ENCODE measurements around the gene ASPSCR1. TPM values are rescaled to one million over a fixed set of nuclear protein-coding genes. Genes with fewer than 3 reads are reported as not detected.

Gene ASPSCR1
- total RNA-seq, 1 donor from 2014 or later, result 25.6 TPM

DNA sequence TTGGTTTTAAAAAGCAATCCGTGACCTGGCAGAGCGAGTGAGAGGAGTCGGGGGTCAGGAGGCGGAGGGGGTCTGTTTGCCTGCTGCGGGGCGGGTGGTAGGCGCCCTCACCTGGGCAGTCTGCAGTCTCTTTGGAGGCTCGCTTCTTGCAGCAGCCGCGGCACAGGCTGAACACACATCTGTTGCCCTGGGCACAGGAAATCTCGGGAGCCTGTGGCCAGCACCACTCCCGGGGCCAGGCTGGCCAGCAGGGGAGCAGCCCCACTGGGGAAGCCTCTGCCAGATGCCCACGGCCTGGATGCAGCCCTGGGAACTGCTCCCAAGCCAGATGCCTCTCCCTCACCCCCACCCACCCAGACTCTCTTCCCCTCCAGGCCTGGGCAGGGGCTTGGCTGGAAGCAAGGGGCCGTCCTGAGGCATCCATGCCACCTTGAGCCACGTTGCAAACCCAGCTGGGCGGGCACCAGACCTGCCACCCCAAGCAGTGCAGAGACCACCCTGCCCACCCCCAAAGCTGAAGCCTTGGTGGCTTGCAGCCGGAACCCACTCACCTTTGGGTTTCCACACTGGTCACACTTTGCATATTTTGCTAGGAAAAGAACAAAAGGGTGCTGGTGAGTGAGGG is 80.9 kb downstream of the ASPSCR1 start:
- TF ChIP-seq, protein P1, sequence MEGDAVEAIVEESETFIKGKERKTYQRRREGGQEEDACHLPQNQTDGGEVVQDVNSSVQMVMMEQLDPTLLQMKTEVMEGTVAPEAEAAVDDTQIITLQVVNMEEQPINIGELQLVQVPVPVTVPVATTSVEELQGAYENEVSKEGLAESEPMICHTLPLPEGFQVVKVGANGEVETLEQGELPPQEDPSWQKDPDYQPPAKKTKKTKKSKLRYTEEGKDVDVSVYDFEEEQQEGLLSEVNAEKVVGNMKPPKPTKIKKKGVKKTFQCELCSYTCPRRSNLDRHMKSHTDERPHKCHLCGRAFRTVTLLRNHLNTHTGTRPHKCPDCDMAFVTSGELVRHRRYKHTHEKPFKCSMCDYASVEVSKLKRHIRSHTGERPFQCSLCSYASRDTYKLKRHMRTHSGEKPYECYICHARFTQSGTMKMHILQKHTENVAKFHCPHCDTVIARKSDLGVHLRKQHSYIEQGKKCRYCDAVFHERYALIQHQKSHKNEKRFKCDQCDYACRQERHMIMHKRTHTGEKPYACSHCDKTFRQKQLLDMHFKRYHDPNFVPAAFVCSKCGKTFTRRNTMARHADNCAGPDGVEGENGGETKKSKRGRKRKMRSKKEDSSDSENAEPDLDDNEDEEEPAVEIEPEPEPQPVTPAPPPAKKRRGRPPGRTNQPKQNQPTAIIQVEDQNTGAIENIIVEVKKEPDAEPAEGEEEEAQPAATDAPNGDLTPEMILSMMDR (IDR thresholded peaks at IDR 0.05; ENCODE audit: unreplicated experiment), result no peak
- Mint-ChIP-seq H3K4me3 (ENCODE audit: unreplicated experiment) (no peak overlapping the region), H3K27ac (ENCODE audit: unreplicated experiment) (no peak overlapping the region), H3K9me3 (ENCODE audit: unreplicated experiment) (no peaks in the 10 kb centered on the region), H3K4me1 (ENCODE audit: unreplicated experiment) (no peaks in the 10 kb centered on the region), H3K27me3 (ENCODE audit: unreplicated experiment) (peaks cover 10% of the 10 kb centered on the region), H3K36me3 (ENCODE audit: low read depth, unreplicated experiment) (no peaks in the 10 kb centered on the region)
- no peak for DNase-seq (ENCODE audit: low spot score)

DNA sequence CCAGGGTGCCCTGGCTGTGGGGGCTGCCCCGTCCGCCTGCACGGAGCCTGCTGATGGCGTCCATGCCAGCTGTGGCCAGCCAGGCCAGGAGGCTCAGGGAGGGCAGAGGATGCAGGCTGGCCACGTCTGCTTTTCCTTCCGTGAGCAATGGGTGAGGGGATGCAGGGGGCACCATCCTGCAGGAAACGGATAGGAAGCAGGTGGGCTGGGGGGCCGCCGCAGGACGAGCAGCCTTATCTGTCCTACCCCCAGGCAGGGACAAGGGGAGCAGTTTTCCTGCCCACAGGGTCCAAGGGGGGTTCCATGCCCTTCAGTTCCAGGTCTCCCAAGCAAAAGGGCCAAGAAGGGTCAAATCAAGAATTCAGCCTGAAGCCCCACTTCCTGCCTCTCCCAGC is 81.4 kb downstream of the ASPSCR1 start:
- Mint-ChIP-seq H3K4me3 (ENCODE audit: unreplicated experiment) (no peak overlapping the region), H3K4me1 (ENCODE audit: unreplicated experiment) (no peaks in the 10 kb centered on the region), H3K36me3 (ENCODE audit: low read depth, unreplicated experiment) (no peaks in the 10 kb centered on the region), H3K27me3 (ENCODE audit: unreplicated experiment) (peaks cover 7% of the 10 kb centered on the region), H3K27ac (ENCODE audit: unreplicated experiment) (no peak overlapping the region), H3K9me3 (ENCODE audit: unreplicated experiment) (no peaks in the 10 kb centered on the region)
- no peak for DNase-seq (ENCODE audit: low spot score)
- TF ChIP-seq, protein P1 (IDR thresholded peaks at IDR 0.05; ENCODE audit: unreplicated experiment), result no peak

DNA sequence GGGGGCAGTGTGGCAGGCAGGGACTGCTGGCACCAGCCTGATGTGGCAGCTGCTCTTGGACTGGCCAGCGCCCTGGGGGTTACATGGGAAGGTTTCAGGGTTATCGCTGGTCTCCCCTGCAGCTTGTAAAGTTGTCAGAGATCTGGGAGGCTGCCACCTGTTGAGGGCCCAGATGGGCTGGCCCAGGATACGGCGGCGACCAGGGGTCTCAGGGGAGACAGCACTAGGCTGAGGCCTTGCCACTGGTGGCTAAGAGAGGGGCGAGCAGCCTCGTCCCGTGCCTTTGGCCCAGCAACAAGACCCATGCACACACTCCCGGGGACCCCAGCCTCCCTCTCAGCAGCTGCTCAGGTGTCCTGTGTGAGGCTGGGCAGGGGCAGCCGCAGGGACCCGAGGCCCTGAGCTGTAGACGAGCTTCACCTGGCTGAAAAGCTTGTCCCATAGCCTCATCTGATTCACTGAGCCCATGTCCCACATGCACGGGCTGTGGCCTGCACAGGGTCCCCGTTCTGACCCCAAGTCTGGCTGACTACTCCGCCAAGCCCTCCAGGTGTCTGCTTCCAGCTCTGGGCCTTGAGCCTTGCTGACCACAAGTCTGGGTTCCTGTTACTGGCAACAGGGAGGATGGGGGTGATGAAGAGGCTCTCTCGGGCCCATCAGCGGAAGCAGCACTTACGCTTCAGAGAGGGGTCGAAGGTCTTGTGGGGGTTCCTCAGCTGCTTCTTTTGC is 82.0 kb downstream of the ASPSCR1 start:
- Mint-ChIP-seq H3K9me3 (ENCODE audit: unreplicated experiment) (no peaks in the 10 kb centered on the region), H3K4me3 (ENCODE audit: unreplicated experiment) (no peak overlapping the region), H3K27ac (ENCODE audit: unreplicated experiment) (no peak overlapping the region), H3K27me3 (ENCODE audit: unreplicated experiment) (peaks cover 6% of the 10 kb centered on the region), H3K4me1 (ENCODE audit: unreplicated experiment) (no peaks in the 10 kb centered on the region), H3K36me3 (ENCODE audit: low read depth, unreplicated experiment) (no peaks in the 10 kb centered on the region)
- no peak for DNase-seq (ENCODE audit: low spot score)
- TF ChIP-seq, protein P1 (IDR thresholded peaks at IDR 0.05; ENCODE audit: unreplicated experiment), result no peak

DNA sequence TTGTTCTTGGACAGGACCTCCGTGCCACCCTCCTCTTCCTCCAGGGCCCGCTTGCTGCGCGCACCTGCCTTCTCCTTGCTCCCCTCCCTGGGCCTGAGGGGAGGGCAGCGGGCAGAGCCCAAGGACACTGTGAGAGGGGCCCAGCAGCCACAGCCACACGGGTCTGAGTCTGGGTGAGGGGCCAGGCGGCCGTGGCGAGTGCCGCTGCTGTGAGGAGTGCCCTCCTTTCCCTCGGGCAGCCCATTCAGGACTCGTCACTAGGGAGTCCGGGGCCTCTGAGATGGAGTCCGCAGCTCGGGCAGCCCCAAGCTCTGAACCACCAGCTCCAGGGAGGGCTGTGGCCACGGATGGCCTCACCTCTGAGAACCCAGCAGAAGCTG is 82.6 kb downstream of the ASPSCR1 start:
- H3K27me3 Mint-ChIP-seq (ENCODE audit: unreplicated experiment), result peaks cover 6% of the 10 kb centered on the region
- H3K9me3 Mint-ChIP-seq (ENCODE audit: unreplicated experiment), result no peaks in the 10 kb centered on the region
- no peaks in the 10 kb centered on the region for H3K36me3 Mint-ChIP-seq (ENCODE audit: low read depth, unreplicated experiment)
- TF ChIP-seq, protein P1 (IDR thresholded peaks at IDR 0.05; ENCODE audit: unreplicated experiment), result no peak
- no peak for DNase-seq (ENCODE audit: low spot score)
- no peak overlapping the region for H3K4me3 Mint-ChIP-seq (ENCODE audit: unreplicated experiment)
- H3K27ac Mint-ChIP-seq (ENCODE audit: unreplicated experiment), result no peak overlapping the region
- H3K4me1 Mint-ChIP-seq (ENCODE audit: unreplicated experiment), result no peaks in the 10 kb centered on the region

DNA sequence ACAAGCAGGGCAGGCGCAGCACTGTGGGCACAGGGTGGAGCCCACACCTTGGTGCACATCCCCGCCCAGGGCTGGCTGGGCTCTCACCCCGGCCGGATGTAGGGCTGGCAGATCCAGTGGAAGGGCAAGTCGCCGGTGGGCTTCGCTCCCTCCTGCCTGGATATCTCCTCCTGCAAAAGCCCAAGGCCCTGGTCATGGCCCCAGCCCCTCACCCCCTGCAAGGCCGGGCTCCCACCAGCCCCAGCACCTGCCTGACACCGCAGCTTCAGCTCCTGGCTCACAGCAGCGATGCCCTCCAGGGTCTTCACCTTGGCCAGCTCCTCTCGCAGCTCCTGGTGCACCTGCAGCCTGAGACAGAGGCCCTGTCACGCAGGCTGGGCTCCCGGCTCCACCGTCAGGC is 83.2 kb downstream of the ASPSCR1 start:
- no peaks in the 10 kb centered on the region for H3K36me3 Mint-ChIP-seq (ENCODE audit: low read depth, unreplicated experiment)
- no peaks in the 10 kb centered on the region for H3K9me3 Mint-ChIP-seq (ENCODE audit: unreplicated experiment)
- no peaks in the 10 kb centered on the region for H3K4me1 Mint-ChIP-seq (ENCODE audit: unreplicated experiment)
- no peak overlapping the region for H3K4me3 Mint-ChIP-seq (ENCODE audit: unreplicated experiment)
- no peak overlapping the region for H3K27ac Mint-ChIP-seq (ENCODE audit: unreplicated experiment)
- DNase-seq (ENCODE audit: low spot score), result no peak
- TF ChIP-seq, protein P1 (IDR thresholded peaks at IDR 0.05; ENCODE audit: unreplicated experiment), result no peak
- peaks cover 6% of the 10 kb centered on the region for H3K27me3 Mint-ChIP-seq (ENCODE audit: unreplicated experiment)

Measured in endothelial cell (in vitro differentiated cells).